GM19239 (cell line): ENCODE results near the gene RAET1G.

Experiments
- DNase-seq: peaks from one replicate; pipeline ENCODE4 v3.0.0; 2011; ENCODE audit warnings: low spot score; ENCODE audit not compliant: insufficient read length
- FAIRE-seq: peaks from 2 replicates; lab custom pipeline; 2011; peaks lifted over from hg19 to GRCh38; lab: Jason Lieb, UNC

RAET1G gene

DNA sequence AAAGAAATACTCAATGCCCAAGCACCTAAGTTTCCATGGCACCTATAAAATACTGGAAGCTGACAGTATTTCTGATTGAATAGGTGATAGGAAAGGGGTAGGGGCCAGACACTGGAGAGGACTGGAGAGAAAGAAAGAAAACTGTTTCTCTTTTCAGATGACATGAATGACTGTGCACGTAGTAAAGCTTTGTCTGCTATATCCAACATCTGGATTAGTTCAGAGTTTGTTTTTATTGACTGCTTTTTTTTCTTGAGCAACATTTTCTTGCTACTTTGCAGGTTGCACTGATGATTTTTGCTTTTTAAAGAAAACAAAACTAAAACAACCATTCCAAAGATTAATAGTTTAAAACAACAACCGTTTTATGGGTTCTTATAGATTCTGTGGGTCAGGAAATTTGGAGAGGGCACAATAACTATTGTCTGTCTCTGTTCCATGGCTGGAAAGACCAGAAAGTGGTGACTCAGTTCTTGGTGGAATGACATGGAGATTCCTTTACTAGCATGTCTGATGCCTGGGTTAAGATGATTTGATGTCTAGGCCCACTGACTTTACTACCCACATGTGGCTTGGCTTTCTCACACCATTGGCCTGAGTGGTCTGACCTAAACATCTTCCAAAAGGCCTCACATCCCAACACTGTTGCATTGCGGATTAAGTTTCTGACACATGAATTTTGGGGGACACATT is 46.5 kb downstream of the RAET1G start:
- FAIRE-seq, result no peak

DNA sequence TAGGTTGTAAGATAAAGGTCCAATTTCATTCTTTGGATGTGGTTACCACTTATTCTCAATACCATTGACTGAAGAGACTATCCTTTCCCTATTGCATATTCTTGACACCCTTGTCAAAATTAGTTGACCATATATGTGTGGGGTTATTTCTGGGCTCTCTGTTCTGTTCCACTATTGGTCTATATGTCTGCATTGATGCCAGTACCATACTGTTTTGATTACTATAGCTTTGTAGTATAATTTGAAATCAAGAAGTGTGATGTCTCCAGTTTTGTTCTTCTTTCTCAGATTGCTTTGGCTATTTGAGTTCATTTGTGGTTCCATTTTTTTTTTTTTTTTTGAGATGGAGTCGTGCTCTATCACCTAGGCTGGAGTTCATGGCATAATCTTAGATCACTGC is 50.7 kb downstream of the RAET1G start:
- DNase-seq (no peak), FAIRE-seq (no peak)

More for the DNA sequence above, 46.5 kb downstream of the RAET1G start:
- no peak for DNase-seq

DNA sequence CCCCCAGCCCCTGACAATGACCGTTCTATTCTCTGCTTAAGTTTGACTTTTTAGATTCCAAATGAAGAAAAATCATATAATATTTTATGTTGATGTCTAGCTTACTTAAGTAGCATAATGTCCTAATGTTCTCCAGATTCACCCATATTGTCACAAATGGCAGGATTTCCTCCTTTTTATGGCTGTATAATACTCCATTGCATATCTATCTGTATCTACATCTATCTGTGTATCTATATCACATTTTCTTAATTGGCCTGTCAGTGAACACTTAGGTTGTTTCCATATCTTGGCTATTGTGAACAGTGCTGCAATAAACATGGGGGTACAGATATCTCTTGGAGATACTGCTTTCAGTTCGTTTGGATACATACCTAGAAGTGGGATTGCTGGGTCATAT is 51.7 kb downstream of the RAET1G start:
- DNase-seq (no peak), FAIRE-seq (no peak)

DNA sequence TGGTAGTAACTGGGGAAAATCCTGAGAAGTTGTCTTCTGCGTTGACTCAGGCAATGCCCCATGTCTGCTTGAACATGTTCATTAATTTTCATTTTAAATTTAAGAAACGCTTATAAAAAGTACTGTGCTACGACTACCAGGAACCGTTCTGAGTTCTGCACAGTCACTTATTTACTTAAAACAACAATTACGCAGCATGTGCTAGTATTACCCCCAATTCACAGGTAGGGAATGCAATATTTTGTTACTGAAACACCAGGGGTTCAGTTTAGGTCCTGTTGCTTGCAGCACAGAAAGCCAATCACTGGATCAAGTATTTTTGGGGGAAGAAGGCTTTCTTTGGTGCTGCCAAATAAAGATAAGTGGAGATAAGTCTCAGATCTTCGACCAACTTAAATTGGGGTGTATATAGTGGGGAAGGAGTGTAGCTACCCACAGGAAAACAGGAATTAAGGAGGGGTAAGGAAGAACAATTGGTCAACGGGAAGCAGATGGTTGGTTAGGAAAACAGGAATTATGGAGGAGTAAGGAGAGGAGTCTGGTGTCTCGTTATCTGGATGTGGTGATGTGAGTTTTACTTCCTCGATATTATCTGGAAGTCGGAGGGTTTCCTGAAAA is 53.5 kb downstream of the RAET1G start:
- DNase-seq, result no peak
- no peak for FAIRE-seq

DNA sequence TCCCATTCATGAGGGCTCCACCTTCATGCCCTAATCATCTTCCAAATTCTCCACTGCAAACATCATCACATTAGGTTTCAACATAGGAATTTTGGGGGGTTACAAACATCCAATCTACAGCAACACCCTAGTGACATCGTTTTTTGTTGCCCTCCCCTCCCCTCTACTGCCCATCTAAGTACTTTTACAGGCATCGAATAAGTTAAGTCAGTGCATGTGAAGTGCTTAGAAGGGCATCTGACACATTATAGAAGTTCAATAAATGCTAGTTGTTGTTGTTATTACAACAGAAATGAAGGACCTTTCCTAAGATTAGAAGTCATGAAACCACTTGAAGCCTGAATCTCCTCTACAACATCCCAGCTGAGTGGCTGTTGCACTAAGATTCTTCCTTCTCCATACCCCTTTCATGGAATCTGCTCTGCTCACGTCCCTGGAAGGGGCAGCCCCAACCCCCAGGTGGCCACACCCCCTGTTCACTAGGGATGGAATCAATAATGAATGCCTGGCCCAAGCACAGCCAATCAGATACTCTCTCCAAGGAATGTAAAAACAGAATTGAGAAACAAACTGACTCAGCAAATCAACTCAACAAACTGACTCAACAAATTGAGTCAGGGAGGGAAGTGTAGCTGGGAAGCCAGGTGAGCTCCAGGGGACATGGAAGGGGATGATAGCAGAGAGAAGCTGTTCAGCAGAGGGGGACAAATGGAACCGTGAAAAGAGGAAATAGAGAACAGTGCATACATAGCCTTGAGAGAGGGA is 54.9 kb downstream of the RAET1G start:
- DNase-seq (no peak), FAIRE-seq (no peak)
